Measurements from ENCODE around the gene NUP37. TPM values are rescaled to one million over a fixed set of nuclear protein-coding genes. Genes with fewer than 3 reads are reported as not detected.
"Not testable (repeated sequence)": the region's sequence is repeated elsewhere in the genome, so short reads cannot be mapped to it uniquely, and the experiment has no call there.

NUP37 gene
- polyA plus RNA-seq (ENCODE audit: insufficient read length in 10 of 10): 10 to 100 TPM; 15.4 to 23.3 (median 20.4) TPM
- long read RNA-seq, donor 1, partial matches to known transcripts: 0 of 6 reads
- long read RNA-seq, donor 1, other reads (novel, unspliced or antisense): 0 of 6 reads
- long read RNA-seq, donor 2, transcript NUP37-209 (10 exons, 2,372 nt): major isoform, 5 of 7 reads
- long read RNA-seq, donor 2, partial matches to known transcripts: 0 of 7 reads
- long read RNA-seq, donor 2, other reads (novel, unspliced or antisense): 0 of 7 reads
- long read RNA-seq, donor 3: 0 reads
- long read RNA-seq, donor 4, partial matches to known transcripts: 0 of 4 reads
- long read RNA-seq, donor 4, other reads (novel, unspliced or antisense): 0 of 4 reads
- long read RNA-seq, donor 5, transcript NUP37-209 (10 exons, 2,372 nt): major isoform, 5 of 7 reads
- long read RNA-seq, donor 5, partial matches to known transcripts: 0 of 7 reads
- long read RNA-seq, donor 5, other reads (novel, unspliced or antisense): 0 of 7 reads
- long read RNA-seq, donor 6, partial matches to known transcripts: 6 of 9 reads
- long read RNA-seq, donor 6, other reads (novel, unspliced or antisense): 0 of 9 reads
- long read RNA-seq, donor 7, partial matches to known transcripts: 0 of 4 reads
- long read RNA-seq, donor 7, other reads (novel, unspliced or antisense): 0 of 4 reads
- long read RNA-seq, donor 8, transcript NUP37-209 (10 exons, 2,372 nt): major isoform, 6 of 13 reads
- long read RNA-seq, donor 8, partial matches to known transcripts: 7 of 13 reads
- long read RNA-seq, donor 8, other reads (novel, unspliced or antisense): 0 of 13 reads
- long read RNA-seq, donor 9: 0 reads

- peak; percentile 87 to 96 (median 90) for DNase-seq
Observed at GRCh38 chr12:102119674-102120563, at the start of gene NUP37, which contains the start of gene PARPBP. TSS of gene NUP37 (minus strand) at chr12:102120114. CDS start at chr12:102118518, 1,596 bp downstream. TSS of gene PARPBP (plus strand) at chr12:102120183. CDS start at chr12:102123889, 3,706 bp downstream.

- DNase-seq: no peak
Observed at GRCh38 chr12:102167821-102168604, 48.1 kb upstream of the NUP37 start.

- no peak for DNase-seq
Observed at GRCh38 chr12:102163383-102163782, 43.5 kb upstream of the NUP37 start.

- DNase-seq: not testable (repeated sequence)
Observed at GRCh38 chr12:102155206-102155605, 35.3 kb upstream of the NUP37 start.

GRCh38 chr12:102147062-102147587, 27.2 kb upstream of the NUP37 start:
- not testable (repeated sequence) for DNase-seq

- DNase-seq: no peak
Observed at GRCh38 chr12:102144221-102144620, 24.3 kb upstream of the NUP37 start.

GRCh38 chr12:102142866-102143373, 23.0 kb upstream of the NUP37 start:
- DNase-seq: not testable (repeated sequence)

GRCh38 chr12:102137619-102138018, 17.7 kb upstream of the NUP37 start:
- DNase-seq: not testable (repeated sequence)

GRCh38 chr12:102131442-102131841, 11.5 kb upstream of the NUP37 start:
- DNase-seq: not testable (repeated sequence)

- DNase-seq: not testable (repeated sequence)
Observed at GRCh38 chr12:102130720-102131119, 10.8 kb upstream of the NUP37 start.

GRCh38 chr12:102121328-102121727, 1.4 kb upstream of the NUP37 start:
- not testable (repeated sequence) for DNase-seq

GRCh38 chr12:102120886-102121285, 972 bp upstream of the NUP37 start:
- DNase-seq: peak in 1 of 3 donors; percentile 5

GRCh38 chr12:102120564-102120873, 605 bp upstream of the NUP37 start:
- no peak for DNase-seq

GRCh38 chr12:102118874-102119273, 1.0 kb downstream of the NUP37 start:
- no peak for DNase-seq

- DNase-seq: no peak
Observed at GRCh38 chr12:102116392-102116791, 3.5 kb downstream of the NUP37 start.

GRCh38 chr12:102114212-102114611, 5.7 kb downstream of the NUP37 start:
- DNase-seq: no peak

GRCh38 chr12:102110782-102111181, 9.1 kb downstream of the NUP37 start:
- no peak for DNase-seq

- DNase-seq: no peak
Observed at GRCh38 chr12:102107970-102108369, 11.9 kb downstream of the NUP37 start.

GRCh38 chr12:102106905-102107304, 13.0 kb downstream of the NUP37 start:
- no peak for DNase-seq

- DNase-seq: no peak
Observed at GRCh38 chr12:102096855-102097254, 23.1 kb downstream of the NUP37 start.

Data from muscle of back (tissue), 13 donors.